ENCODE data around the gene STX10.
"Not testable (repeated sequence)": the region's sequence is repeated elsewhere in the genome, so short reads cannot be mapped to it uniquely, and the experiment has no call there.

Gene STX10, protein sequence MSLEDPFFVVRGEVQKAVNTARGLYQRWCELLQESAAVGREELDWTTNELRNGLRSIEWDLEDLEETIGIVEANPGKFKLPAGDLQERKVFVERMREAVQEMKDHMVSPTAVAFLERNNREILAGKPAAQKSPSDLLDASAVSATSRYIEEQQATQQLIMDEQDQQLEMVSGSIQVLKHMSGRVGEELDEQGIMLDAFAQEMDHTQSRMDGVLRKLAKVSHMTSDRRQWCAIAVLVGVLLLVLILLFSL

GRCh38 chr19:13150187-13150930, at the start of gene STX10, which contains the start of gene IER2:
Gene STX10 (minus strand): TSS chr19:13150375. CDS start chr19:13150173, 202 bp downstream.
Gene IER2 (plus strand): TSS chr19:13150411. CDS start chr19:13153187, 2,776 bp downstream.
- peak; percentile 96 for DNase-seq (ENCODE audit: low spot score)

- DNase-seq (ENCODE audit: low spot score): no peak
These were observed 48.5 kb upstream of the STX10 start for GRCh38 chr19:13198634-13199033.

- peak; percentile 80 for DNase-seq (ENCODE audit: low spot score)
These were observed 45.5 kb upstream of the STX10 start for GRCh38 chr19:13195678-13196077.

GRCh38 chr19:13190781-13191540, 40.8 kb upstream of the STX10 start:
- DNase-seq (ENCODE audit: low spot score): no peak

DNA sequence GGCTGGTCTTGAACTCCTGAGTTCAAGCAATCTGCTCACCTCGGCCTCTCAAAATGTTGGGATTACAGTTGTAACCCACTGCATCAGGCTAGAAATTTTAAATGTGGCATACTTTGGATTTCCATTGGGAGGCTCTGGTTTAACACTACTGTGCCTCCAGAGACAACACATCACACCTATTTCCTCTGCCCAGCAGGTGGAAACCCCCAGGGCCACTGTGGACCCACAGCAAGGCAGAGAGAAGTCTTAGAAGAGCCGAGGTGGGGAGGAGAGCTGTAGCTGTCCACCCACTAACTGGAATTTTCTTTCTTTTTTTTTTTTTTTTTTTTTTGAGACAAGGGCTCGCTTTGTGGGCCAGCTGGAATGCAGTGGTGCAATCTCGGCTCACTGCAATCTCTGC, 39.4 kb upstream of the STX10 start:
- DNase-seq (ENCODE audit: low spot score): no peak

GRCh38 chr19:13187419-13187818, 37.2 kb upstream of the STX10 start:
- DNase-seq (ENCODE audit: low spot score): no peak

DNA sequence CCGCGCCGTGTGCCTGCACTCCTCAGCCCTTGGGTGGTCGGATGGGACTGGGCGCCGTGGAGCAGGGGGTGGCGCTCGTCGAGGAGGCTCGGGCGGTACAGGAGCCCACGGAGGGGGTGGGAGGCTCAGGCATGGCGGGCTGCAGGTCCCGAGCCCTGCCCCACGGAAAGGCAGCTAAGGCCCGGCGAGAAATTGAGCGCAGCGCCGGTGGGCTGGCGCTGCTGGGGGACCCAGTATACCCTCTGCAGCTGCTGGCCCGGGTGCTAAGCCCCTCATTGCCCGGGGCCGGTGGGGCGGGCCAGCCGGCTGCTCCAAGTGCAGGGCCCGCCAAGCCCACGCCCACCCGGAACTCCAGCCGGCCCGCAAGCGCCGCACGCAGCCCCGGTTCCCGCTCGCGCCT, 36.5 kb upstream of the STX10 start:
- not testable (repeated sequence) for DNase-seq (ENCODE audit: low spot score)

DNA sequence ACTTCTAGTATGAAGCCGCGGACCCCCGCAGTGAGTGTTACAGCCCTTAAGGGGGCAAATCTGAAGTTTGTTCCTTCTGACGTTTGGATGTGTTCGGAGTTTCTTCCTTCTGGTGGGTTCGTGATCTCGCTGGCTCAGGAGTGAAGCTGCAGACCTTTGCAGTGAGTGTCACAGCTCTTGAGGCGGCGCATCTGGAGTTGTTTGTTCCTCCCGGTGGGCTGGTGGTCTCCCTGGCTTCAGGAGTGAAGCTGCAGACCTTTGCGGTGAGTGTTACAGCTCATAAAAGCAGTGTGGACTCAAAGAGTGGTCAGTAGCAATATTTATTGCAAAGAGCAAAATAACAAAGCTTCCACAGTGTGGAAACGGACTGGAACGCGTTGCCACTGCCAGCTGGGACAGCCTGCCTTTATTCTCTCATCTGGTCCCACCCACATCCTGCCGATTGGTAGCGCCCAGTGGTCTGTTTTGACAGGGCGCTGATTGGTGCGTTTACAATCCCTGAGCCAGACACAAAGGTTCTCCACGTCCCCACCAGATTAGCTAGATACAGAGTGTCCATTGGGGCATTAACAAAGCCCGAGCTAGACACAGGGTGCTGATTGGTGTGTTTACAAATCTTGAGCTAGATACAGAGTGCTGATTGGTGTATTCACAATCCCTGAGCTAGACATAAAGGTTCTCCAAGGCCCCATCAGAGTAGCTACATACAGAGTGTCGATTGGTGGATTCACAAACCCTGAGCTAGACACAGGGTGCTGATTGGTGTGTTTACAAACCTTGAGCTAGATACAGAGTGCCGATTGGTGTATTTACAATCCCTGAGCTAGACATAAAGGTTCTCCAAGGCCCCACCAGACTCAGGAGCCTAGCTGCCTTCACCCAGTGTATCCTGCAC, 35.8 kb upstream of the STX10 start:
- DNase-seq (ENCODE audit: low spot score): not testable (repeated sequence)

DNA sequence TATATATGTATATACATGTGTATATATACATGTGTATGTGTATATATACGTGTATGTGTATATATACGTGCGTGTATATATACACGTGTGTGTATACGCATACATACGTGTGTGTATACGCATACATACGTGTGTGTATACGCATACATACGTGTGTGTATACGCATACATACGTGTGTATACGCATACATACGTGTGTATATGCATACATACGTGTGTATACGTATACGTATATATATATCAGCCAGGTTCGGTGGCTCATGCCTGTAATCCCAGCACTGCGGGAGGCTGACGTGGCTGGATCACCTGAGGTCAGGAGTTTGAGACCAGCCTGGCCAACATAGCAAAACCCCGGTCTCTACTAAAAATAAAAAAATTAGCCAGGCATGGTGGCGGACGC, 34.8 kb upstream of the STX10 start:
- not testable (repeated sequence) for DNase-seq (ENCODE audit: low spot score)

GRCh38 chr19:13181747-13182388, 31.7 kb upstream of the STX10 start:
- DNase-seq (ENCODE audit: low spot score): peak; percentile 48

DNA sequence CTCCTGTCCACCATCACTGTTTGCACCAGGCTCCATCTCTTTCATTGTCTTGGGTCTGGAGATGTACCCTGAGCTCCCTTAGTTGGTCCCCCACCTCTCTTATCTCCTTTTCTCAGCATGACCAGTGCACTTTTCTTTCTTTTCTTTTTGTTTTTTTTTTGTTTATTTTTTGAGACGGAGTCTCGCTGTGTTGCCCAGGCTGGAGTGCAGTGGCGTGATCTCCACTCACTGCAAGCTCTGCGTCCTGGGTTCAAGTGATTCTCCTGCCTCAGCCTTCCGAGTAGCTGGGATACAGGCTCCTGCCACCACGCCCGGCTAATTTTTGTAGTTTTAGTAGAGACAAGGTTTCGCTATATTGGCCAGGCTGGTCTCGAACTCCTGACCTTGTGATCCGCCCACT, 28.1 kb upstream of the STX10 start:
- DNase-seq (ENCODE audit: low spot score): not testable (repeated sequence)

DNA sequence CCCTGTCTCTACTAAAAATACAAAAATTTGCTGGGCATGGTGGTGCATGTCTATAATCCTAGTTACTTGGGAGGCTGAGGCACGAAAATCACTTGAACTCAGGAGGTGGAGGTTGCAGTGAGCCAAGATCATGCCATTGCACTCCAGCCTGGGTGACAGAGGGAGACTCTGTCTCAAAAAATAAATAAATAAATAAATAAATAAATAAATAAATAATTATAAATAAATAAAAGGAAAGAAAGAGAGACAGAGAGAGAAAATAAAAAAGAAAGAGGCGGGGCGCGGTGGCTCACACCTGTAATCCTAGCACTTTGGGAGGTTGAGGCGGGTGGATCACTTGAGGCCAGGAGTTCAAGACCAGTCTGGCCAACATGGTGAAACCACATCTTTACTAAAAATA, 27.4 kb upstream of the STX10 start:
- not testable (repeated sequence) for DNase-seq (ENCODE audit: low spot score)

- DNase-seq (ENCODE audit: low spot score): no peak
These were observed 26.2 kb upstream of the STX10 start for GRCh38 chr19:13176345-13176744.

DNA sequence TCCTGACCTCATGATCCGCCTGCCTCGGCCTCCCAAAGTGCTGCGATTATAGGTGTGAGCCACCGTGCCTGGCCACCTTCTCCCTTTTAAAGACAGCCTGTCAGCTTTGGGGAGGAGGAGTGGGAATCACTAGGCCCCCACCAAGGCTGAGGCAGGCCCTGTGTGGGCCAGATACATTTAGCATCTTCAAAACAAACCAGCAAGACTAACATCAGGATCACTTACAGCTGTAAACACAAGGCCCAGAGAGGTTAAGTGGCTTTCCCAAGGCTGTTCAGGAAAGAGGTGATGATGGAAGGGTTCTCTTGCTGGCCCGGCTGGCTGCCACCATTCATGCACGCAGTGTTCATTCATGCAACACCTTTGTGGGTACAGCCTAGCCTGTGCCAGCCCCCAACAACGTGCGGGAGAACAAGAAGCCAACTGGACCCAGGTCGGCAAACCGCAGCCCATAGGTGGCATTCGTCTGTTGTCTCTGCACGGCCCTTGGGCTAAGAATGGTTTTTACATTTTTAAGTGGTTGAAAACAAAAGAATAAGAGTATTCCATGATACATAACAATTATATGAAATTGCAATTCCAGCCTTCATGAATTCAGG, 23.1 kb upstream of the STX10 start:
- DNase-seq (ENCODE audit: low spot score): no peak

- DNase-seq (ENCODE audit: low spot score): no peak
These were observed 22.4 kb upstream of the STX10 start for GRCh38 chr19:13172346-13173138.

DNA sequence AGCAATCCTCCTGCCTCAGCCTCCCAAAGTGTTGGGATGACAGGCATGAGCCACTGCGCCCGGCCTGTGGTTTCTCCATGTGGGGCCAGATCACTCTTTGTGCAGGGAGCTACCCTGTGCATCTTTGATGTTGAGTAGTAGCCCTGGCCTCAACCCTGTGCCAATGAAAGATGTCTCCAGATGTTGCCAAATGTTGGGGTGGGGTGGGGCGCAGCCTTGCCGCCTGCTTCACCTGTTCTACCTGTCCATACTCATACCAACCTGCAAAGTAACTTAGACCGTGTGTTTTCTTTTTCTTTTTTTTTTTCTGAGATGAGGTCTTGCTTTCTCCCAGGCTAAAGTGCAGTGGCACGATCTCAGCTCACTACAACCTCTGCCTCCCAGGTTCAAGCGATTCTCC, 21.0 kb upstream of the STX10 start:
- DNase-seq (ENCODE audit: low spot score): no peak

DNA sequence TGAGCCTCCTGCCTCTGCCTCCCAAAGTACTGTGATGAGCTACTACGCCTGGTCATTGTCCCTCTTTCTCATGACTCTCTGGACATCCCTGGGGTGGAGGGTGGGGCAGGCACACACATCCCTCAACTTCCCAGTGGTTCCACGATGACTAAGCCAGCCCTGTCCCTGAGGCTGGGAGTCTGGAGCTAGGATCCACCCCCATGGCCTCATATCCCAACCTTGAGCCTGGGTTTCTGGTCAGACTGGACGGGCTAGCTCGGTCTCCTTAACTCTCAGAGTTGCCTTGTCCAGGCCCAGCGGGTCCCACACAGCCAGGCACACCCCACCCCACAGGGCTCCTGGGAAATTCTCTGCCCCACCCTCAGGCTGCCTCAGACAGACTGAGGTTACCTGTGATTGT, 19.6 kb upstream of the STX10 start:
- DNase-seq (ENCODE audit: low spot score): no peak

DNA sequence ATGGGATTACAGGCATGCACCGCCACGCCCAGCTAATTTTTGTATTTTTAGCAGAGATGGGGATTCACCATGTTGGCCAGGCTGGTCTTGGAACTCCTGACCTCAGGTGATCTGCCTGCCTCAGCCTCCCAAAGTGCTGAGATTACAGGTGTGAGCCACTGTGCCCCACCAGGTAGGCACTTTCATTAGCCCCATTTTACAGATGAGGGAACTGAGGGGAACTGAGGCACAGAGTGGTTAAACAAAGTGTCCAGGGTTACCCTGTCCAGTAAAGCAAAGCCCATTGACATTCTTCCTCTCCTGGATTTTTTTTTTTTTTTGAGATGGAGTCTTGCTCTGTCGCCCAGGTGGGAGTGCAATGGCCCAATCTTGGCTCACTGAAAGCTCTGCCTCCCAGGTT, 16.0 kb upstream of the STX10 start:
- not testable (repeated sequence) for DNase-seq (ENCODE audit: low spot score)

- DNase-seq (ENCODE audit: low spot score): no peak
These were observed 15.2 kb upstream of the STX10 start for GRCh38 chr19:13165162-13165997.
